BLaER1 treated with 17β-estradiol and CSF1 and Interleukin-3, amounts not matched to agents 10 nM and 100 nM (cell line): Measurements from ENCODE around the gene HPSE2.

ENCODE experiments used
- H3K27ac ChIP-seq, 11 experiments: shearing (Covaris generic); formaldehyde crosslinking; 2 replicates each; pipeline ENCODE4 v1.8.1; 2022
- H3K27me3 ChIP-seq, 11 experiments: shearing (Covaris generic); formaldehyde crosslinking; 2 replicates each; pipeline ENCODE4 v1.8.1; 2022
- H3K36me3 ChIP-seq, 11 experiments: shearing (Covaris generic); formaldehyde crosslinking; 2 replicates each; pipeline ENCODE4 v1.8.1; 2022
- H3K4me1 ChIP-seq, 10 experiments: shearing (Covaris generic); formaldehyde crosslinking; 2 replicates each; pipeline ENCODE4 v1.8.1; 2022
- H3K4me2 ChIP-seq, 11 experiments: shearing (Covaris generic); formaldehyde crosslinking; 2 replicates each; pipeline ENCODE4 v1.8.1; 2022
- H3K4me3 ChIP-seq, 10 experiments: shearing (Covaris generic); formaldehyde crosslinking; 2 replicates each; pipeline ENCODE4 v1.8.1; 2022
- H3K9ac ChIP-seq, 11 experiments: shearing (Covaris generic); formaldehyde crosslinking; 2 replicates each; pipeline ENCODE4 v1.8.1; 2022
- H3K9me3 ChIP-seq, 11 experiments: shearing (Covaris generic); formaldehyde crosslinking; replicated peaks in 1 of 11; 2 replicates each; pipeline ENCODE4 v1.8.1; 2022
- H4K20me1 ChIP-seq, 11 experiments: shearing (Covaris generic); formaldehyde crosslinking; 2 replicates each; pipeline ENCODE4 v1.8.1; 2022
- Cebpa-rat ChIP-seq, 11 experiments: shearing (Covaris generic); IDR thresholded peaks; 2 replicates each; pipeline ENCODE4 v1.8.1; 2022

Gene HPSE2

GRCh38 chr10:98427011-98427515, 808.6 kb downstream of the HPSE2 start:
- no peak for TF ChIP-seq Cebpa-rat (IDR thresholded peaks at IDR 0.05)
- H3K36me3 ChIP-seq = peaks cover 69 to 100% (median 94%) of the 10 kb centered on the region in 11 experiments
- peaks cover 0 to 3% (median 2%) of the 10 kb centered on the region in 11 experiments; a peak in 16 of 22 replicates for H3K9me3 ChIP-seq
- no peak overlapping the region for H3K9ac ChIP-seq
- H3K4me3 ChIP-seq = no peak overlapping the region
- no peaks in the 10 kb centered on the region for H3K27me3 ChIP-seq
- H3K4me2 ChIP-seq = no peak overlapping the region
- peaks cover 0 to 73% (median 16%) of the 10 kb centered on the region in 11 experiments; a peak in 12 of 22 replicates for H4K20me1 ChIP-seq
- no peak overlapping the region for H3K27ac ChIP-seq
- H3K4me1 ChIP-seq = 0 out of 20 replicates have a peak, but pooled peaks cover 0 to 4% (median 0%) of the 10 kb centered on the region in 10 experiments

- H3K4me3 ChIP-seq = no peak overlapping the region
- no peak overlapping the region for H3K27ac ChIP-seq
- H4K20me1 ChIP-seq = peaks cover 0 to 67% (median 11%) of the 10 kb centered on the region in 11 experiments; a peak in 11 of 22 replicates
- H3K4me1 ChIP-seq = peaks cover 0 to 8% (median 1%) of the 10 kb centered on the region in 10 experiments; a peak in 6 of 20 replicates
- no peak for TF ChIP-seq Cebpa-rat (IDR thresholded peaks at IDR 0.05)
- H3K36me3 ChIP-seq = peaks cover 56 to 99% (median 92%) of the 10 kb centered on the region in 11 experiments
- no peak overlapping the region for H3K9ac ChIP-seq
- no peak overlapping the region for H3K4me2 ChIP-seq
- H3K9me3 ChIP-seq = no peaks in the 10 kb centered on the region
- H3K27me3 ChIP-seq = no peaks in the 10 kb centered on the region
Measured at GRCh38 chr10:98425511-98426352, 809.9 kb downstream of the HPSE2 start.

- peaks cover 55 to 99% (median 92%) of the 10 kb centered on the region in 11 experiments for H3K36me3 ChIP-seq
- no peak overlapping the region for H3K4me2 ChIP-seq
- H4K20me1 ChIP-seq = peaks cover 0 to 64% (median 6%) of the 10 kb centered on the region in 11 experiments; a peak in 10 of 22 replicates
- no peaks in the 10 kb centered on the region for H3K9me3 ChIP-seq
- H3K4me3 ChIP-seq = no peak overlapping the region
- no peak overlapping the region for H3K9ac ChIP-seq
- TF ChIP-seq Cebpa-rat (IDR thresholded peaks at IDR 0.05) = no peak
- H3K27ac ChIP-seq = no peak overlapping the region
- H3K4me1 ChIP-seq = peaks cover 0 to 9% (median 2%) of the 10 kb centered on the region in 10 experiments; a peak in 6 of 20 replicates
- H3K27me3 ChIP-seq = no peaks in the 10 kb centered on the region
Measured at GRCh38 chr10:98424295-98425254, 811.1 kb downstream of the HPSE2 start.

GRCh38 chr10:98423691-98424120, 811.9 kb downstream of the HPSE2 start:
- Histone ChIP-seq H4K20me1 (peaks cover 0 to 62% (median 4%) of the 10 kb centered on the region in 11 experiments; a peak in 10 of 22 replicates), H3K27ac (no peak overlapping the region), H3K4me2 (no peak overlapping the region), H3K4me3 (no peak overlapping the region), H3K36me3 (peaks cover 56 to 99% (median 92%) of the 10 kb centered on the region in 11 experiments), H3K27me3 (no peaks in the 10 kb centered on the region), H3K9ac (no peak overlapping the region), H3K4me1 (peaks cover 0 to 9% (median 2%) of the 10 kb centered on the region in 10 experiments; a peak in 6 of 20 replicates), H3K9me3 (no peaks in the 10 kb centered on the region)
- TF ChIP-seq Cebpa-rat (IDR thresholded peaks at IDR 0.05) = no peak

GRCh38 chr10:98422182-98422581, 813.5 kb downstream of the HPSE2 start:
- H3K9ac ChIP-seq = no peak overlapping the region
- no peaks in the 10 kb centered on the region for H3K27me3 ChIP-seq
- H3K9me3 ChIP-seq = no peaks in the 10 kb centered on the region
- H3K4me1 ChIP-seq = peaks cover 0 to 9% (median 0%) of the 10 kb centered on the region in 10 experiments; a peak in 6 of 20 replicates
- no peak overlapping the region for H3K4me3 ChIP-seq
- peaks cover 56 to 99% (median 92%) of the 10 kb centered on the region in 11 experiments for H3K36me3 ChIP-seq
- H3K27ac ChIP-seq = no peak overlapping the region
- no peak for TF ChIP-seq Cebpa-rat (IDR thresholded peaks at IDR 0.05)
- H3K4me2 ChIP-seq = no peak overlapping the region
- peaks cover 0 to 64% (median 3%) of the 10 kb centered on the region in 11 experiments; a peak in 10 of 22 replicates for H4K20me1 ChIP-seq

- Histone ChIP-seq H3K27me3 (no peaks in the 10 kb centered on the region), H3K36me3 (peaks cover 60 to 95% (median 82%) of the 10 kb centered on the region in 11 experiments), H3K27ac (no peak overlapping the region), H3K9me3 (no peaks in the 10 kb centered on the region), H3K9ac (no peak overlapping the region), H3K4me1 (peaks cover under 1 to 12% (median 3%) of the 10 kb centered on the region in 10 experiments; a peak in 18 of 20 replicates), H3K4me3 (no peak overlapping the region), H4K20me1 (peaks cover 0 to 74% (median 0%) of the 10 kb centered on the region in 11 experiments; a peak in 9 of 22 replicates), H3K4me2 (no peak overlapping the region)
- TF ChIP-seq Cebpa-rat (IDR thresholded peaks at IDR 0.05) = no peak
Measured at GRCh38 chr10:98420786-98421185, 814.9 kb downstream of the HPSE2 start.

GRCh38 chr10:98419469-98420261, 816.0 kb downstream of the HPSE2 start:
- no peak overlapping the region for H3K4me3 ChIP-seq
- no peaks in the 10 kb centered on the region for H3K9me3 ChIP-seq
- no peak overlapping the region for H3K4me2 ChIP-seq
- no peak for TF ChIP-seq Cebpa-rat (IDR thresholded peaks at IDR 0.05)
- H3K4me1 ChIP-seq = peaks cover 12 to 23% (median 15%) of the 10 kb centered on the region in 10 experiments
- no peaks in the 10 kb centered on the region for H3K27me3 ChIP-seq
- peaks cover 53 to 84% (median 74%) of the 10 kb centered on the region in 11 experiments for H3K36me3 ChIP-seq
- peaks cover 0 to 66% (median 0%) of the 10 kb centered on the region in 11 experiments; a peak in 8 of 22 replicates for H4K20me1 ChIP-seq
- no peak overlapping the region for H3K27ac ChIP-seq
- H3K9ac ChIP-seq = no peak overlapping the region; a peak in 1 of 22 replicates
